Subcutaneous abdominal adipose tissue (tissue), 5 donors: ENCODE data around the gene KRT8.

Experiments used
- H3K27ac ChIP-seq: one replicate; pipeline ENCODE4 v1.7.0; 2013; ENCODE audit warnings: low read depth, mild to moderate bottlenecking, inconsistent platforms, low read length, moderate library complexity
- H3K27me3 ChIP-seq, 5 donors: one replicate each; pipeline ENCODE4 v1.7.0; 2013; ENCODE audit warnings: low read length in 5 of 5, inconsistent platforms in 1 of 5; ENCODE audit not compliant: control insufficient read depth in 5 of 5, insufficient read depth in 4 of 5
- H3K36me3 ChIP-seq, 5 donors: one replicate each; pipeline ENCODE4 v1.7.0; 2013; ENCODE audit warnings: low read length in 5 of 5; ENCODE audit not compliant: control insufficient read depth in 5 of 5, insufficient read depth in 5 of 5
- H3K4me1 ChIP-seq, 5 donors: one replicate each; pipeline ENCODE4 v1.7.0; 2013; ENCODE audit warnings: low read length in 5 of 5, mild to moderate bottlenecking in 3 of 5, moderate library complexity in 1 of 5; ENCODE audit not compliant: control insufficient read depth in 5 of 5, insufficient read depth in 5 of 5
- H3K4me3 ChIP-seq, 5 donors: one replicate each; pipeline ENCODE4 v1.7.0; 2013; ENCODE audit warnings: low read length in 5 of 5, low read depth in 1 of 5
- H3K9ac ChIP-seq, 5 donors: one replicate each; pipeline ENCODE4 v1.7.0; 2013; ENCODE audit warnings: low read length in 5 of 5, mild to moderate bottlenecking in 4 of 5, moderate library complexity in 3 of 5
- H3K9me3 ChIP-seq, 5 donors: one replicate each; pipeline ENCODE4 v1.7.0; 2013; ENCODE audit warnings: low read length in 5 of 5; ENCODE audit not compliant: control insufficient read depth in 5 of 5
- donor health status: healthy.
- donor health status: healthy.
- donor health status: healthy.
- donor health status: healthy.
- donor health status: healthy.

Gene KRT8

GRCh38 chr12:52848661-52849255 is 56.1 kb downstream of the KRT8 start, which contains the start of gene KRT78:
Gene KRT78, minus strand, starts transcription at chr12:52848994. Its CDS starts 64 bp downstream, at chr12:52848930.
- H3K4me3 ChIP-seq = no peak within 1 kb of the TSS
- no peak within 1 kb of the TSS for H3K9ac ChIP-seq
- H3K27ac ChIP-seq = no peak within 1 kb of the TSS
- H3K36me3 ChIP-seq = no peaks in the 10 kb centered on the region
- no peaks in the 10 kb centered on the region for H3K4me1 ChIP-seq
- H3K9me3 ChIP-seq = no peaks in the 10 kb centered on the region
- H3K27me3 ChIP-seq = peaks cover 3 to 7% (median 5%) of the 10 kb centered on the region in 5 donors

DNA sequence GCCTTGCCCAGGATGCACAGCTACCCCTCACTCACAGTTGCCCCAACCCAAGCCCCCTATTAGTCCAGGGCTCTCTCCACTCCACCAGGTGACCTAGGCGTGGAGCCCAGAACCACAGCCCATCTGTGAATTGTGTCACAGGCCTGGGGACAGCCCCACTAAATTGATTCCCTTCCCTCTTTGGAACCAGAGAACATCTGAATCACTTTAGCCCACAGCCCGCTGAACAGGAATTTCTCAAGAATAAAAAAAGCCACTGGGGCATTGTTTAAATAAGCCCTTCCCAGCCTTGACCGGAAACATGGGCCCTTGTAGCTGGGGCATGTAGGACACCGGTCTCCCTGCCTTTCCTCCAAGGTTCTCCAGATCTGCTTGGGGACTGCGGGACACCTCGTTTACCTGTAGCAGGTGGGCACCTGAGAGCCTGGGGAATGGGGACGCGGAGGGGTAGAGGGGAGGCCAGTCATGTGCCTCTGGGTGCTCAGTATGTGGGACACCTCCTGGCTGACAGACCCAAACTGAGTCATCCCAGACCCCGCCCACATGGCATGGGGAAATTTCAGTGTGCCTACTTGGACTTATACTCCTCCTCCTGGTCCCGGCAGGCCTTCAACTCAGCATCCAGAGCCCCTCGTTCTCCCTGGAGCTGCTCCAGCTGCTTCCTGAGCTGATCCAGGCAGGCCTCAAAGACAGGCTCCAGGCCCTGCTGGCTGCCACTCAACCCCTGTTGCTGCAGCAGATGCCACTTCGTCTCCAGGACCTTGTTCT is 57.4 kb downstream of the KRT8 start:
- Histone ChIP-seq H3K27ac (no peak overlapping the region), H3K9ac (no peak overlapping the region), H3K27me3 (peaks cover 3 to 7% (median 5%) of the 10 kb centered on the region in 5 donors), H3K4me1 (no peaks in the 10 kb centered on the region), H3K4me3 (no peak overlapping the region), H3K9me3 (no peaks in the 10 kb centered on the region), H3K36me3 (no peaks in the 10 kb centered on the region)
